Calu3 (cell line): ENCODE data around the gene SLC17A7. TPM values are rescaled to one million over a fixed set of nuclear protein-coding genes. Genes with fewer than 3 reads are reported as not detected.
"Not testable (repeated sequence)": the region's sequence is repeated elsewhere in the genome, so short reads cannot be mapped to it uniquely, and the experiment has no call there.

Experiments
- BruUV-seq: library from RNA; stranded (reverse); fragments of 400-500 nt; replicated peaks from 2 replicates; lab custom pipeline; 2021; lab: Mats Ljungman, UMichigan
- CTCF ChIA-PET: fragments of 300-600 bp; sonication (Branson Sonifier 250); formaldehyde crosslinking; loops from one replicate; lab custom pipeline; 2022; ENCODE audit warnings: antibody characterized with exemption; lab: Charles Lee
- DNase-seq: peaks from one replicate; pipeline ENCODE4 v3.0.0; 2022
- H3K27ac Mint-ChIP-seq: one replicate; pipeline ENCODE4 v1.8.0; 2022; ENCODE audit warnings: mixed read lengths; ENCODE audit not compliant: unreplicated experiment
- H3K27me3 Mint-ChIP-seq: one replicate; pipeline ENCODE4 v1.8.0; 2022; ENCODE audit warnings: mixed read lengths; ENCODE audit not compliant: unreplicated experiment
- H3K36me3 Mint-ChIP-seq: one replicate; pipeline ENCODE4 v1.8.0; 2022; ENCODE audit warnings: mild to moderate bottlenecking, moderate library complexity, mixed read lengths; ENCODE audit not compliant: insufficient read depth, unreplicated experiment
- H3K4me1 Mint-ChIP-seq: one replicate; pipeline ENCODE4 v1.8.0; 2022; ENCODE audit warnings: mild to moderate bottlenecking, low read depth, mixed read lengths; ENCODE audit not compliant: unreplicated experiment
- H3K4me3 Mint-ChIP-seq: one replicate; pipeline ENCODE4 v1.8.0; 2022; ENCODE audit warnings: mild to moderate bottlenecking, low read depth, moderate library complexity, mixed read lengths; ENCODE audit not compliant: unreplicated experiment
- H3K9me3 Mint-ChIP-seq: one replicate; pipeline ENCODE4 v1.8.0; 2022; ENCODE audit warnings: low read depth, mixed read lengths; ENCODE audit not compliant: unreplicated experiment
- intact Hi-C: fragments of 100-400 bp; cut with micrococcal nuclease; formaldehyde crosslinking; loops from one replicate; pipeline ENCODE4 v1.10.0; 2022; ENCODE audit not compliant: unreplicated experiment
- total RNA-seq: library from RNA; stranded (reverse); gene quantifications from 2 replicates; pipeline ENCODE4 v1.2.3, GENCODE V29; 2022
- TF ChIP-seq, protein P1 (sequence below): fragments of 200-600 bp; IDR thresholded peaks from one replicate; pipeline ENCODE4 v1.8.0; 2022; ENCODE audit warnings: antibody characterized with exemption; ENCODE audit not compliant: unreplicated experiment

Gene SLC17A7
- total RNA-seq, 1 experiment from 2014 or later: not detected

DNA sequence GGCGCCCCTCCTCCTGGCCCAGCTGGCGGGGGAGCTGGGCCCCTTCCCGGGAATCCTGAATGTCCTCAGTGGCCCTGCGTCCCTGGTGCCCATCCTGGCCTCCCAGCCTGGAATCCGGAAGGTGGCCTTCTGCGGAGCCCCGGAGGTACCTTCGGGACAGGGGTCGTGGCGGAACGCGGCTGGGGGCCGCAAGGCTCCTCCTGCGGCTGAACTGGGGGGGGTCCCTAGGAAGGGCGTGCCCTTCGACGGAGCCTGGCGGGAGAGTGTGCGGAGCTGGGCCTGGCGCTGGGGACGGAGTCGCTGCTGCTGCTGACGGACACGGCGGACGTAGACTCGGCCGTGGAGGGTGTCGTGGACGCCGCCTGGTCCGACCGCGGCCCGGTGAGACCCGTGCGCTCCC is 20.3 kb upstream of the SLC17A7 start:
- H3K9me3 Mint-ChIP-seq: no peaks in the 10 kb centered on the region
- BruUV-seq: no TSS peak
- no peak overlapping the region for H3K27ac Mint-ChIP-seq
- no peak overlapping the region for H3K4me3 Mint-ChIP-seq
- intact Hi-C loops: no loop called here
- no peaks in the 10 kb centered on the region for H3K4me1 Mint-ChIP-seq
- H3K27me3 Mint-ChIP-seq: no peaks in the 10 kb centered on the region
- peaks cover 5% of the 10 kb centered on the region for H3K36me3 Mint-ChIP-seq
- no peak for DNase-seq
- CTCF ChIA-PET: no interaction called here
- TF ChIP-seq, protein P1, sequence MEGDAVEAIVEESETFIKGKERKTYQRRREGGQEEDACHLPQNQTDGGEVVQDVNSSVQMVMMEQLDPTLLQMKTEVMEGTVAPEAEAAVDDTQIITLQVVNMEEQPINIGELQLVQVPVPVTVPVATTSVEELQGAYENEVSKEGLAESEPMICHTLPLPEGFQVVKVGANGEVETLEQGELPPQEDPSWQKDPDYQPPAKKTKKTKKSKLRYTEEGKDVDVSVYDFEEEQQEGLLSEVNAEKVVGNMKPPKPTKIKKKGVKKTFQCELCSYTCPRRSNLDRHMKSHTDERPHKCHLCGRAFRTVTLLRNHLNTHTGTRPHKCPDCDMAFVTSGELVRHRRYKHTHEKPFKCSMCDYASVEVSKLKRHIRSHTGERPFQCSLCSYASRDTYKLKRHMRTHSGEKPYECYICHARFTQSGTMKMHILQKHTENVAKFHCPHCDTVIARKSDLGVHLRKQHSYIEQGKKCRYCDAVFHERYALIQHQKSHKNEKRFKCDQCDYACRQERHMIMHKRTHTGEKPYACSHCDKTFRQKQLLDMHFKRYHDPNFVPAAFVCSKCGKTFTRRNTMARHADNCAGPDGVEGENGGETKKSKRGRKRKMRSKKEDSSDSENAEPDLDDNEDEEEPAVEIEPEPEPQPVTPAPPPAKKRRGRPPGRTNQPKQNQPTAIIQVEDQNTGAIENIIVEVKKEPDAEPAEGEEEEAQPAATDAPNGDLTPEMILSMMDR: no peak

DNA sequence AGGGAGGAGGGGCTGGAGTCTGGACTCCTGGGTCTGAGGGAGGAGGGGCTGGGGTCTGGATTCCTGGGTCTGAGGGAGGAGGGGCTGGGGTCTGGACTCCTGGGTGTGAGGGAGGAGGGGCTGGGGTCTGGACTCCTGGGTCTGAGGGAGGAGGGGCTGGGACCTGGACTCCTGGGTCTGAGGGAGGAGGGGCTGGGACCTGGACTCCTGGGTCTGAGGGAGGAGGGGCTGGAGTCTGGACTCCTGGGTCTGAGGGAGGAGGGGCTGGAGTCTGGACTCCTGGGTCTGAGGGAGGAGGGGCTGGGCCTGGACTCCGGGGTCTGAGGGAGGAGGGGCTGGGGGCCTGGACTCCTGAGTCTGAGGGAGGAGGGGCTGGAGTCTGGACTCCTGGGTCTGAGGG is 19.8 kb upstream of the SLC17A7 start:
- H3K9me3 Mint-ChIP-seq, CTCF ChIA-PET, H3K27ac Mint-ChIP-seq, DNase-seq, H3K27me3 Mint-ChIP-seq, H3K4me1 Mint-ChIP-seq, BruUV-seq, H3K4me3 Mint-ChIP-seq, intact Hi-C loops, H3K36me3 Mint-ChIP-seq: not testable (repeated sequence)

DNA sequence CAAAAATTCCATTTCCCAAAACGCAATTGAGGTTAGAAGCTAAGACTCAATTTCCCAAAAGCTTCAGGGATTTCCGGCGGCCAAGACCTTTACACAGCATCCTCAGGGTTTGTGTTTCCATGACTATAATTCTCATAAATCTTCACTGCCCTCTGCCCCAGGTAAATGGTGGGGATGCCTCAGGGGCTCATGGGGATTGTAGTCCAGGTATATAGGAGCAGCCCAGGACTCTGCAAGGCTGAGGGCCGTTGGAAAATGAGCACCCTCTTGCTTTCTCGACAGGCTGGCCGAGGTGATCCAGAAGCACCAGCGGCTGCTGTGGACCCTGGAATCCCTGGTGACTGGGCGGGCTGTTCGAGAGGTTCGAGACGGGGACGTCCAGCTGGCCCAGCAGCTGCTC is 18.1 kb upstream of the SLC17A7 start:
- TF ChIP-seq, protein P1: no peak
- H3K4me1 Mint-ChIP-seq: no peaks in the 10 kb centered on the region
- CTCF ChIA-PET: no interaction called here

DNA sequence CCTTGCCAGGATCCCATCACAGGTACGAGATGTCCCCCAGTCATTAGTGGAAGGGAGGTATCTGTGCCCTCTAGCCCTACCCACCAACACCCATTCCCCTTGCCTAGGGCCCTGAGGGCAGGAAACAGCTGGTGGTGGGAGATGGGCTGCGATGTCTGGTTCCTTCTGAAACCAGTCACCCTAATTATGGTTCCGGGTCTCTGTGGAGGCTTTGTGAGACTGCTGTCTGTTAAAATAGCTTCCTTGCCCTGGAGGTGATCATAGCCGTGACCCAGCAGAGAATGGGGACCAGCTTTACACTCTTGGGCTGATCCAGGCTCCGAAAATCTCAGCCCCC is 17.2 kb upstream of the SLC17A7 start:
- no peaks in the 10 kb centered on the region for H3K27me3 Mint-ChIP-seq
- no peak for DNase-seq
- H3K4me1 Mint-ChIP-seq: no peaks in the 10 kb centered on the region
- intact Hi-C loops: no loop called here
- TF ChIP-seq, protein P1: no peak
- CTCF ChIA-PET: no interaction called here
- H3K4me3 Mint-ChIP-seq: no peak overlapping the region
- peaks cover 8% of the 10 kb centered on the region for H3K36me3 Mint-ChIP-seq
- no peak overlapping the region for H3K27ac Mint-ChIP-seq
- BruUV-seq: no TSS peak
- no peaks in the 10 kb centered on the region for H3K9me3 Mint-ChIP-seq

More for the DNA sequence above, 18.1 kb upstream of the SLC17A7 start:
- no peak for DNase-seq
- Mint-ChIP-seq H3K27me3 (no peaks in the 10 kb centered on the region), H3K9me3 (no peaks in the 10 kb centered on the region), H3K27ac (no peak overlapping the region), H3K36me3 (no peaks in the 10 kb centered on the region), H3K4me3 (no peak overlapping the region)
- BruUV-seq: no TSS peak
- intact Hi-C loops: no loop called here

DNA sequence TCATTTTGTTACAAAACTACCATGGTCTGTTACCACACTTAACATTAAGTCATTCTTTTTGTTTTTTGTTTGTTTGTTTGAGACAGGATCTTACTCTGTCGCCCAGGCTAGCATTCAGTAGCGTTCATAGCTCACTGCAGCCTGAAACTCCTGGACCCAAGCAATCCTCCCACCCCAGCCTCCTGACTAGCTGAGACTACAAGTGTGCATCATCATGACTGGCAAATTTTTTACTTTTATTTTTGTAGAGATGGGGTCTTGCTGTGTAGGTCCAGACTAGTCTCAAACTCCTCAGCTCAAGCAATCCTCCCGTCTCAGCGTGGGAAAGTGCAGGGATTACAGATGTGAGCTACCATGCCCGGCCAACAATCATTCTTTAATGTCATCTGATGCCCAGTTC is 15.0 kb upstream of the SLC17A7 start:
- Mint-ChIP-seq H3K27me3 (no peaks in the 10 kb centered on the region), H3K9me3 (no peaks in the 10 kb centered on the region), H3K27ac (no peak overlapping the region), H3K36me3 (peaks cover 28% of the 10 kb centered on the region), H3K4me1 (no peaks in the 10 kb centered on the region), H3K4me3 (no peak overlapping the region)
- intact Hi-C loops: no loop called here
- DNase-seq: no peak
- no TSS peak for BruUV-seq
- TF ChIP-seq, protein P1: no peak
- CTCF ChIA-PET: no interaction called here
